DOHH2 (cell line): ENCODE measurements around the gene ERG.

Experiments used
- H3F3A ChIP-seq: fragments of 200-600 bp; sonication (generic), shearing (Covaris generic); 2 replicates; pipeline ENCODE4 v1.6.0; 2016; ENCODE audit warnings: antibody characterized with exemption, mild to moderate bottlenecking; ENCODE audit not compliant: control insufficient read depth, insufficient read depth
- H3K27ac ChIP-seq: fragments of 200-600 bp; sonication (generic); 2 replicates; pipeline ENCODE4 v1.5.1; 2014; ENCODE audit warnings: low read depth, mild to moderate bottlenecking, low read length, moderate library complexity
- H3K27me3 ChIP-seq: fragments of 200-600 bp; sonication (generic); 2 replicates; pipeline ENCODE4 v1.6.1; 2014; ENCODE audit warnings: mild to moderate bottlenecking, low read length, mixed read lengths; ENCODE audit not compliant: control insufficient read depth
- H3K36me3 ChIP-seq: fragments of 200-600 bp; sonication (generic); 2 replicates; pipeline ENCODE4 v1.6.1; 2014; ENCODE audit warnings: mild to moderate bottlenecking, low read length, moderate library complexity, mixed read lengths; ENCODE audit not compliant: control insufficient read depth
- H3K4me1 ChIP-seq: fragments of 200-600 bp; sonication (generic); 2 replicates; pipeline ENCODE4 v1.6.1; 2014; ENCODE audit warnings: mild to moderate bottlenecking, low read length, mixed read lengths; ENCODE audit not compliant: control insufficient read depth
- H3K4me2 ChIP-seq: fragments of 200-600 bp; sonication (generic); 2 replicates; pipeline ENCODE4 v1.6.0; 2014; ENCODE audit warnings: mild to moderate bottlenecking, low read length, moderate library complexity
- H3K4me3 ChIP-seq: fragments of 200-600 bp; sonication (generic); 2 replicates; pipeline ENCODE4 v1.5.1; 2014; ENCODE audit warnings: mild to moderate bottlenecking, low read length, mixed read lengths
- H3K79me2 ChIP-seq: fragments of 200-600 bp; sonication (generic); 2 replicates; pipeline ENCODE4 v1.6.1; 2014; ENCODE audit warnings: mild to moderate bottlenecking, low read length, mixed read lengths; ENCODE audit not compliant: control insufficient read depth
- H3K9me2 ChIP-seq: fragments of 200-600 bp; sonication (generic); replicated peaks from 2 replicates; pipeline ENCODE4 v1.6.1; 2014; ENCODE audit warnings: mild to moderate bottlenecking, low read length, mixed read lengths; ENCODE audit not compliant: control insufficient read depth
- H3K9me3 ChIP-seq: fragments of 200-600 bp; sonication (generic); 2 replicates; pipeline ENCODE4 v1.6.1; 2014; ENCODE audit warnings: antibody characterized with exemption, low read length, mixed read lengths; ENCODE audit not compliant: control insufficient read depth, insufficient read depth
- H4K20me1 ChIP-seq: fragments of 200-600 bp; sonication (generic); 2 replicates; pipeline ENCODE4 v1.6.0; 2014; ENCODE audit warnings: low read depth, mild to moderate bottlenecking, antibody characterized with exemption, low read length, moderate library complexity; ENCODE audit not compliant: control insufficient read depth, insufficient read depth
- CTCF ChIP-seq: fragments of 200-600 bp; sonication (generic); IDR thresholded peaks from one replicate; pipeline ENCODE4 v1.5.1; 2014; ENCODE audit warnings: antibody characterized with exemption, mild to moderate bottlenecking, low read depth, low read length; ENCODE audit not compliant: poor library complexity, severe bottlenecking
- EZH2phosphoT487 ChIP-seq: fragments of 200-600 bp; sonication (generic); IDR thresholded peaks from 2 replicates; pipeline ENCODE4 v1.6.1; 2017; ENCODE audit warnings: borderline replicate concordance, mild to moderate bottlenecking, antibody characterized with exemption, low read length, moderate library complexity, mixed read lengths

The ERG gene

GRCh38 chr21:38383411-38384237, 114.7 kb downstream of the ERG start:
- Histone ChIP-seq H3K27ac (no peak overlapping the region), H3K4me3 (no peak overlapping the region), H3K36me3 (no peaks in the 10 kb centered on the region), H4K20me1 (no peaks in the 10 kb centered on the region), H3K27me3 (peaks cover 24% of the 10 kb centered on the region), H3K4me2 (no peak overlapping the region), H3K9me3 (no peaks in the 10 kb centered on the region), H3F3A (no peaks in the 10 kb centered on the region), H3K9me2 (no peaks in the 10 kb centered on the region), H3K4me1 (no peaks in the 10 kb centered on the region), H3K79me2 (no peaks in the 10 kb centered on the region)
- TF ChIP-seq CTCF: no peak
- no peak for TF ChIP-seq EZH2phosphoT487

- Histone ChIP-seq H3K4me1 (no peaks in the 10 kb centered on the region), H3F3A (no peaks in the 10 kb centered on the region), H3K4me3 (no peak overlapping the region), H3K79me2 (no peaks in the 10 kb centered on the region), H3K9me2 (no peaks in the 10 kb centered on the region), H3K27ac (no peak overlapping the region), H4K20me1 (no peaks in the 10 kb centered on the region), H3K36me3 (no peaks in the 10 kb centered on the region), H3K9me3 (no peaks in the 10 kb centered on the region), H3K4me2 (no peak overlapping the region), H3K27me3 (peaks cover 11% of the 10 kb centered on the region)
- TF ChIP-seq EZH2phosphoT487 (no peak), CTCF (peak; percentile 21)
Observed at GRCh38 chr21:38380481-38381137, 117.7 kb downstream of the ERG start.

GRCh38 chr21:38379147-38379546, 119.1 kb downstream of the ERG start:
- Histone ChIP-seq H3K36me3 (no peaks in the 10 kb centered on the region), H3K27me3 (peaks cover under 1% of the 10 kb centered on the region), H3K27ac (no peak overlapping the region), H3K79me2 (no peaks in the 10 kb centered on the region), H3K4me3 (no peak overlapping the region), H3F3A (no peaks in the 10 kb centered on the region), H3K9me3 (no peaks in the 10 kb centered on the region), H3K4me1 (no peaks in the 10 kb centered on the region), H4K20me1 (no peaks in the 10 kb centered on the region), H3K4me2 (no peak overlapping the region), H3K9me2 (no peaks in the 10 kb centered on the region)
- no peak for TF ChIP-seq EZH2phosphoT487
- TF ChIP-seq CTCF: no peak
